ENCODE data around the gene CDH18.

The CDH18 gene

DNA sequence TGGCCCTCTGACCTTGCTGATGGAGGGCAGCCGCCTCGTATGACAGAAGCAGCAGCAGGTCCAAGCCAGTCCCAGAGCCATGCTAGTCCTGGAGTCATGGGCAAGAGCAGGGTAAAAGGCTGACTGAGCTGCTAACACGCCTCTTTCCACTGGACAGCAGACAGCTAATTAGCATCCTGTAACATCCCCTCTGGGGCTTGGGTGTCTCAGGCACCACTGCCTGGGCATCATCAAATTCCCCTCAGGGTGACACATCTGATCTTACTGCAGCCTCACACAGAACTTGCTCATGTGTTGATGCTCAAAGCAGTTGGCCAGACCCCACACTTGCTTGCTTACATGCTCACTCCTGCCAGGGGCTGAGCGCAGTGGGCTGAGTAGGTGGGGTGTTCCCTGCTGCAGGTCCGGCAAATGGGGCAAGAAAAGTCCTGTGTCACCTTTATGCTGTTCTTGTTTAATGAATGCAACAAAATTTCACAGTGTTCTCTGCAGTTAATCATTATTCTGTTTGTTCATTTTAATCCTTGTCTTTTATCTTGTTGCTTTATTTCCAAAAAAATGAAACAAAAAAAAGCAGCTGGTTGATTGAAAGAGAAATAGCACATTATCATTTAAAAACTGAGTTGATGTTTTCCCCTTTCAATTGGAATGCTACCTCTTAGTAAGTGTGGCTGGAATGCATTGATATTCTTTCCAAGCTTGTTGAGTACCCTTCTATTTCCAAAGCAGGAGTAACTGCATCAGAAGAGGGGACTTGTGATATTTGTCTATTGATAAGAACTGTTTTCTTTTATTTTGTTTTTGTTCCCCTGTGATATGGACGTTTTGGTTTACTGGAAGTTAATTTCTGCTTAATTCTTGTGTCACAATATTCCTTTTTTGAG is 254.1 kb downstream of the CDH18 start:
- DNase-seq (ENCODE audit: low spot score), result peak; percentile 4

DNA sequence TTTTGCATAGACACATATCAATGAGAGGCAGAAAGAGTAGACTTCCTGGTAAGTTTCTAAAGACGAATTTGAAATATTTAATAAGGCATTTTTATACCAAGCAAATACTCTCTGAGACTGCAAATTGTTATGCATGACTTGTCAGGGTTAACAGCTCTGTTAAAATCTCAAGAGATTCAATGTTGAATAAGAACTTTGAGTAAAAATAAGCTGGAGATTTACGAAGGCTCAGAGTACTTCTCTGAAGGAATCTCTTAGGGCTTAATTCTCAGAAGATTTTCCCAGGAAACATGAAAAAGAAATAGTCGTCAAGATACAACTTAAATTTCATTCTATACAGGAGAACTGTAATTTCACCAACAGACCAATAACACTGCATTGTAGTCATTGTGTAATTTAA is 259.4 kb downstream of the CDH18 start:
- no peak for DNase-seq (ENCODE audit: low spot score)

DNA sequence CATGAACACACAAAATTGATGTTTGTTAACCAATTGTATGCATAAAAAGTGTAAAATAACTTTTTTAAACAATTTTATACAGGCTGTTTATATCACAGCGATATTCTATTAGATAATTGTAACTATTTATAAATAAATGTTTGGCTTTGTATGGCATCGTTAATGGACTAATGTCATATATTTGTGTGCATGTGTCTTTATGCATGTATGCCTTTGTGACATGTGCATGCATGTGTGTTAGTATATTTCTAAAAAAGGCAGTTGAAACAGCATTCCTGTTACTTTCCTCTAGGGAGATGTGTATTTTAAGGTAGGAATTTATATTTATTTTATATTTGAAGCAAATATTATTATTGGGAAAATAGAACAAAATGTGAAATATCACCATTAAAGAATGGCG is 268.9 kb downstream of the CDH18 start:
- DNase-seq (ENCODE audit: low spot score), result no peak

DNA sequence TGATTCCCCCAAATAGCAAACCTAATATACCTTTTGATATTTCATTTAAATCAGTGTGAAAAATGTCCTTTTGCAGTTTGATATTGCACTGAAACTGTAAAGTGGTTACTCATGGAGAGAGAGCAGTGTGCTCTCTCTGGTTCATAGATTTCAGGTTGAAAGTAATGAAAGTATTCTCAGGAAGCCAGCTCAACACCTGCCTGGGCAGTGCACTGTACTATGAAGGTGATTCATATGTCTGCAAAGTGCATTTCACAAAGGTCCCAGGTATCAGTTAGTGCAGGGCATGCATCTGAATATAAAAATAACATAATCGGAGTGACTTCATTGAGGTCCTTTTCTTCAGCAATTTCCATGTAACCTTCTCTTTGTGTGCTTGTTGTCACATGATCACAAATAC is 274.3 kb downstream of the CDH18 start:
- peak; percentile 63 for DNase-seq (ENCODE audit: low spot score)

DNA sequence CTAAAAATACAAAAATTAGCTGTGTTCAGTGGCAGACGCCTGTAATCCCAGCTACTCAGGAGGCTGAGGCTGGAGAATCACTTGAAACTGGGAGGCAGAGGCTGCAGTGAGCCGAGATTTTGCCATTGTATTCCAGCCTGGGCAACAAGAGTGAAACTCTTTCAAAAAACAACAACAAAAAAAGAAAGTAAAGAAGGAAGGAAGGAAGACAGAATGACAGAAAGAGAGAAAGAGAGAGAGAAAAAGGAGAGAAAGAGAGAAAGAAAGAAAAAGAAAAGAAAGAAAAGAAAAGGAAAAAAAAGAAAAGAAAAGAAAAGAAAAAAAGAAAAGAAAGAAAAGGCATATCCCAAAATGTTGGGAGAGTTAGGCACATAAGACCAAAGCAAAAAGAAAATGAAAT is 278.6 kb downstream of the CDH18 start:
- no peak for DNase-seq (ENCODE audit: low spot score)

DNA sequence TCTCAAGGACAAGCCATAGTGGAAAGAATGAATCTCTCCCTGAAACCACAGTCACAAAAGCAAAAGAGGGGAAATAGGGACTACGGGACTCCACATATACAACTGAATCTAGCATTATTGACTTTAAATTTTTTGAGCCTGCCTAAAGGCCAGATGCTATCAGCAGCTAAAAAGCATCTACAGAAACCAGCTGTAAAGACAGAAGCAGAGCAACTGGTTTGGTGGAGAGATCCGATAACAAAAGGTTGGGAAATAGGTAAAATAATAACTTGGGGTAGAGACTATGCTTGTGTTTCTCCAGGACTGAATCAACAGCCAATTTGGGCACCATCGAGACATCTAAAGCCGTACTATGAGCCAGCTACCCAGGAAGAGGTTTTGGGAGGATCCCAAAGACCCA is 281.2 kb downstream of the CDH18 start:
- no peak for DNase-seq (ENCODE audit: low spot score)

DNA sequence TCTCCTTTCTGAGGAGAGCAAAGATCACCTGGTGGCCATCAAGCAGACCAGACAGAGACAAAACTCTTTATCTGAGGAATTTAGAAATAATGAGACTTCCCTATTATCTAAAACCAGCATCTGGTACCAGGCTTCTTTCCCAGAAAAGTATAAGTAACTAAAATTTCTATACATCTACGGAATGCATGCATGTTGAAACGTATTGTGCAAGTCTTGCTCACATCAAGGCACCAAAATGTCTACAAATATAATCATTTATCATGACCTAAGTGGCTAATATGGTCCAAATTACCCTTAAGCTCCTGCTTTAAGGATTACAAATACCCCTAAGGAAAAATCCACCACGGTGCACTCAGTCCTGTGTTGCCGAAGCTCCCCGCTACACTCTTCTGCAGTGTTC is 286.3 kb downstream of the CDH18 start:
- DNase-seq (ENCODE audit: low spot score), result no peak

DNA sequence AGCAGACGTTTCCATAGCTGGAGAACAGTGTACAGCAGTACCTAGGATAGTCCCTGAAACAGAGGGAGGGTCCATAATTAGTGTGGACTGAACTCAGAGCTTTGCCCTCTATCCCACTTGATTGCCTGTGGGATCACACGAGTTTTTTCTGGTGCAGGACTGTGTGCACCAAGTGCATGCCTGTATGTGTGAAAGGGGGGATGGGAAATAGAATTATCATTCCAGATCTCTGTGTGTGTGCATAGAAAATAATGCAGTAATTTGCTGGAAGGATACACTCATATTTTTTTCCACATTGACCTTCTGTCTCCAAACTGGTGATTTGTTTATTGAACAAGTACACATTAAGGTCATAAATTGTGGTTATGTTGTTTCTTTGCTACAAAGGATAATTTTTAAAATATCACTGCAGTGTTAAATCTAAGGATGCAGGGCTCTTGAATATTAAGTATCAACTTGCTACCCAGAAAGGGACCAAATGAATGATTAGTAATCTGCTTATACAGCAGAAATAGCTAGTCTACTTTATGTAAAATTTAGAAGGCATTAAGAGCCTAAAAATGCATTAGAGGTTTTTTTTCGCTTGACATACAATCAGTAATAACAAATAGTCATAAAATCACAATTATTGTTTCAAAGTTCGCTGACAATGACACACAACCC is 292.9 kb downstream of the CDH18 start:
- DNase-seq (ENCODE audit: low spot score), result no peak

DNA sequence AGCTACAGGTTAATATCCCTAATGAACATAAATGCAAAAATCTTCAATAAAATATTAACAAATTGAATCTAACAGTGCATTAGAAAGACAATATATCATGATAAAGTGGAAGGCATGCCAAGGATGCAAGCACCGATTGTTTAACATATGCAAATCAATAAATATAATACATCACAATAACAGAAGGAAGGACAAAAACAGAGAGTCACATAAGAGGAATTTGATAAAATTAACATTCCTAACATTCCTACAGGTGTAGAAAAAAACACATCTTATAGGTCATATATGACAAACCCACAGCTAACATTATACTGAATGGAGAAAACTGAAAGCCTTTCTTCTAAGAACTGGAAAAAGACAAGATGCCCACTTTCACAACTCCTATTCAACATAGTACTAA is 297.0 kb downstream of the CDH18 start:
- DNase-seq (ENCODE audit: low spot score), result no peak

DNA sequence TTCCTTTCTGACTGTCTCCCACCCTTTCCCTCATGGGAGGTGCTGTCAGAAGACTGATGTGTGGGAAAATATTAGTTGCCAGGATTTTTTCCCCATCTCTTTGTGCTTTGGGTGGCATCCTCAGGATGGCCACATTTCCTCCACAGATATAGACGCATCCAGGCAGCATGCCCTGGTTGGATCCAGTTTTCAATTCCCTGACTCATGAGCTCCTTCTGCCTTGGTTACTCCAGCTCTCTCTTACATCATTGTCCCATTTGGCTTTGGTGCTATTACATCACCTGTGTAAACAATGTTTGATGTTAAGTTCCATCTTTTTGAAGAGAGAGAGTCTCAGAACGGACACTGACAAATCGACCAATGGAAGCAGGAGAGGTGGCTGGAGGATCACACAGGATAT is 302.5 kb downstream of the CDH18 start:
- no peak for DNase-seq (ENCODE audit: low spot score)

DNA sequence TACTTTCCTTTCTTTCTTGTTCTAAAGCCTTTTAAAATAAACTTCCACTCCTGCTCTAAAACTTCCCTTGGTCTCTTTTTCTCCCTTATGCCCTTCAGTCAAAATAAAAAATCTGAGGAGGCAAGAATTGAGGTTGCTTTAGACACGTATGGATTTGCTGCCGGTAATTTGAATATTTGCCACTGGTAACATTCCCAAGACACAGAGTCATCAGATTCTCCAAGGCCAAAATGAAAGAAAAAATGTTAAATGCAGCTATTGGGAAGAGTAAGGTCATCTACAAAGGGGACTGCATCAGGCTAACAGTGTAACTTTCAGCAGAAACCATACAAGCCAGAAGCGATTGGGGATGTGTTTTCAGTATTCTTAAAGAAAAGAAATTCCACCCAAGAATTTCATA is 311.1 kb downstream of the CDH18 start:
- no peak for DNase-seq (ENCODE audit: low spot score)

DNA sequence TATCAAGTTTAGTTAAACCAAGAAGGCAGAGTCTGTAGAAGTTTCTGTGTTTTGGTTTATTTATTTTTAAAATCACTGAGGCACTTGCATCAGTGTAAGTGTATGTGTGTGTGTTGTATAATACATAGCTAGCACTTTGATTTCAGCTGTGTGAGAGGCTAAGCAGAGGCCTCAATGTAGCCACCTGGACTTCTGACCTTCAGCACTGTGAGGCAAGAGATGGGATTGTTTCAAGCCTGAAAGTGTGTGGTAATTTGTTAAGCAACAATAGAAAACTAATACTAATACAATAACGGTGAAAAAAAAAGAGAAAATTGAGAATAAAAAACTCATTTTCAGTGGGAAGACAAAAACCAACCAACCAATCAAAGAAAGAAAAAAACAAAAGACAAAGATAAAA is 327.3 kb downstream of the CDH18 start:
- DNase-seq (ENCODE audit: low spot score), result no peak

DNA sequence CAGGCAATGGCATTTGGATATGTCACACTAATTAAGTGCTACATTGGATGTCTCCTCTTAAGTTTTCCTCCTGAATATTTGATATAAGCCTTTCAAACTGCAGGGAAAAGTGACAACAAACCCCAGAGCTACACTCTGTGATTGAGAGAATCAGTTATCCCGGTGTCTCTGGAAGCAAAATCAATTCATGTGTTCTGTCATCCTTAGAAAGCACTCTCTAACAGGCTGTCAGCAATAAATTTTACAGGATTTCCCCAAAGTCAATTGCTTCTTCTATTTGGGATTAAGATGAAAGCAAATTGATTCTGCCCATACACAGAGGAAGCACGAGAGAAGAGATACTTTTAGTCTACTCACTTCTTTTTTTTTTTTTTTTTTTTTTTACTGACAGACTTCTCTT is 332.4 kb downstream of the CDH18 start:
- DNase-seq (ENCODE audit: low spot score), result no peak

DNA sequence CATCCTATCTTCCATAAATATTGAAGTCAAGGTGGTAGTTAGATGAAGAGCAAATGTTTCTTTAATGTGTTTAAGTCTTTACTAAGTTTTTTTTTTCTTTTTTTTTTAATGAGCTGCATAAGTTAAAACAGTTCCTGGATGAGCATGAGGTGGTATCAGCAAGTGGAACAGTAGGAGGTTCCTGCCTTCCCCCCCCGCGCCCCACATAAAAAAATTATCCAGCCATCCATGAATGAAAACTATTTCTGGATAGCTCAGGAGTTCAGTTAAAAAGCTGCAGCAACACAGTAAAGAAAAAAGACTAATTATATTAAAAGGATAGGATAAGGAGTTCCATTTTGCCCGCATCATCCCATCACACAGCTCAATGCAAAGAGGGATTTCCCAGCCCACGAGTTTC is 349.5 kb downstream of the CDH18 start:
- DNase-seq (ENCODE audit: low spot score), result no peak

DNA sequence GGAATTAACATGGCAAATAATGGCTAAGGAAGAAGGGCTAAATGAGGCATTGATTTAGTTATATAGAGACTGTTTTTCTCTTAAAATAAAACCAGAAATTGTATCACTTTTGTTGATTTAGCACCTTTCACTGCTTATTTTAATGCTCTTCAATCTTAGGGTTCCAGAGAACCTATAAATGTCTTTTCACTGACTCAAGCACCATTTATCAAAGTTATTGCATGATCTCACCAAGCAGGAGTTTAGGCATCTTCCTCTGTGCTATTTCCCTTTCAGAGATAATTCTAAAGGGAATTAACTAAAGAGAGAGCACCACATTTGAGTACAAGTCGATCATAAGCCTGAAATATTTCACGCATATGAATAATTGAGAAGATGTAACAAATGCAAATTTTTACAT is 357.1 kb downstream of the CDH18 start:
- DNase-seq (ENCODE audit: low spot score), result no peak

DNA sequence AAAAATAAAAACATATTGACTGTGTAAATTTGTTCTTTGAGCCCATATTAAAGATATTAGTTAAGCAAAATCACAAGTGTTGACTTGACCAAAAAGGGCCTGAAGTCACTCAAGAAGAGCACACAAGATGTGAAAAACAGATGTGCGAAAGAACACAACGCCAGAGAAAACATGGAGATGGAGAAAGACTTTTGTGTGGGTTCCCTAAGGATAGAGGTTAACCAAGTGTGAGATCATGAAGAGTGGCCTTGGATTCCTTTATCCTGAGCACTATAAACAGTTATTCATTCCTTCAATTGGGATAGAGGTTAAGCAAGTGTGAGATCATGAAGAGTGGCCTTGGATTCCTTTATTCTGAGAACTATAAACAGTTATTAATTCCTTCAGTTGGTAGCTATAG is 361.8 kb downstream of the CDH18 start:
- DNase-seq (ENCODE audit: low spot score), result no peak

DNA sequence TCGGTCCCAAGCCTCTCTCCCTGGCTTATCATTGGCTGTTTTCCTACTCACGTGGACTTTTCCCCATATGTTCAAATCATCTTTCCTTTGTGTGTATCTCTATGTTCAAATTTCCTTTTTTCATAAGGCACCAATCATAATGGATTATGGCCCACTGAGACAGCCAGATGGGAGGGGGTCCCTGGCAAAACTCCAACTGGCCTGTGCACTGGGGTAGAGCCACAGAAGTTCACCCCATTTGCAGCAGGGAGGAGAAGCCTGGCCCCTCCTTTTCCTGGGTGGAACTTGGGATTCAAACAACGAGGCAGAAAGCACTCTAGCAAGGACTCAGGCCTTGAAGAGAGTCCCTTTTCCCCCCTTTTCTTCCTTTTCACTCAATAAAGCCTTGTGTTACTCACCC is 362.4 kb downstream of the CDH18 start:
- no peak for DNase-seq (ENCODE audit: low spot score)

DNA sequence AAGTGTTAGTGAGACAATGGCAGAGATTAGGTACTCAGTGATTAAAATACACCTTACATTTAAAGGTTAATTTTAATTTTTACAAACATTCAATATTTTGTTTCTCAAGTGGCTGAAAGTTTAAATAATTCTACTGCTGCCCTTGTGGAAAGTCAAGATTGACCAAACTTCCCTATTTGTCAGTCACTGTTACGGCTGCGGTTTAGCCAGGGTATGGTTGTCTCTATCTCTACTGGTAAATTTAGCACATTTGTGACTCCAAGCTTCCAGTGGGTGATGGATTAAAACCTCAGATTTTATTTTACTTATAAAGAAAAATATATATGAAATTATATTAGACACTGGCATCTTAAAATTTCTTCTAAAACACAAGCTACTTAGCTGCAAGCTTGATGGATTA is 368.4 kb downstream of the CDH18 start:
- DNase-seq (ENCODE audit: low spot score), result no peak

DNA sequence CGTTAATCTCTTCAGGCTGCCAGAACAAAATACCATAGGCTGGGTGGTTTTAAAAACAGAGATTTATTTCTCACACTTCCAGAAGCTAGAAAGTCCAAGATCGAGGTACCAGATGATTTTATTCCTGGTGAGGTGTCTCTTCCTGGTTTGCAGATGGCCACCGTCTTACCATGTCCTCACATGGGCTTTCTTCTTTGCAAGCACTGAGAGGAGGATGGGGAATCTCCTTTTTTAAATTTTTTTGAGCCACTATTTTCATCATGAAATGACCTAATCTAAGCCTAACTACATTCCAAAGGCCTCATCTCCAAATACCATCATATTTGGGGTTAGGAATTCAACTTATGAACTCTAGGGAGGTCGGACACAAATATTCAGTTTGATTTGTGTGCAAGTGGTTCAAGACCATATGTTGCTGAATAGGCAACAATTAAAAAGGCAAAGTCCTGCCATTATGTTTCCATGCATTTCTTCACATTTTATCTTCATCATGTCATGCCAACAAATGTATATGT is 371.2 kb downstream of the CDH18 start:
- DNase-seq (ENCODE audit: low spot score), result no peak

DNA sequence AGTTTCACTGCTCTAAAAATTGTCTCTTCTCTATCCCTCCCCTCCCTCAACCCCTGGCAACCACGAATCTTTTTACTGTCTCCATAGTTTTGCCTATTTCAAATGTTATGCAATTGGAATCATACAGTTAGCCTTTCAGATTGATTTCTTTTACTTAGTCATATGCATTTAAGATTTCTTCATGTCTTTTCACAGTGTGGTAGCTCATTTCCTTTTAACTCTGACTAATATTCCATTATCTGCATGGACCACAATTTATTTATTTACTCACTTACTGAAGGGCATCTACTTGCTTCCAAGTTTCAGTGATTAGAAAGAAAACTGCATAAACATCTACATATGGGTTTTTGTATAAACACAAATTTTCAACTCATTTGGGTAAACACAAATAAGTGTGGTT is 372.3 kb downstream of the CDH18 start:
- no peak for DNase-seq (ENCODE audit: low spot score)

DNA sequence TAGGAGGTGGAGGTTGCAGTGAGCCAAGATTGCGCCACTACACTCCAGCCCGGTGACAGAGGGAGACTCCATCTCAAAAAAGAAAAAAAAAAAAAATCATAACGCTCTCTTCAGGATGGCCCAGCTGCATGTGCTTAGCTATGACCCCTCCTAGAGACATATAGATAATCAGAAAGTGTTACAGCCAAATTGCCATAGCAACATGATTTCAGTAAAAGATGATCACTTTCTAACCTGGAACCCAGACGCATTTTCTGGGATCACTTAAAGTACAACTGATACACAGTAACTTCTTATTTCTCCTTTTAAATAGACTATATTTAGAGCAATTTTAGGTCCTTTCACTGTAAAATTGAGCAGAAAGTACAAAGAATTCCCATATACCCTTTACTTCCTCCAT is 372.9 kb downstream of the CDH18 start:
- no peak for DNase-seq (ENCODE audit: low spot score)

DNA sequence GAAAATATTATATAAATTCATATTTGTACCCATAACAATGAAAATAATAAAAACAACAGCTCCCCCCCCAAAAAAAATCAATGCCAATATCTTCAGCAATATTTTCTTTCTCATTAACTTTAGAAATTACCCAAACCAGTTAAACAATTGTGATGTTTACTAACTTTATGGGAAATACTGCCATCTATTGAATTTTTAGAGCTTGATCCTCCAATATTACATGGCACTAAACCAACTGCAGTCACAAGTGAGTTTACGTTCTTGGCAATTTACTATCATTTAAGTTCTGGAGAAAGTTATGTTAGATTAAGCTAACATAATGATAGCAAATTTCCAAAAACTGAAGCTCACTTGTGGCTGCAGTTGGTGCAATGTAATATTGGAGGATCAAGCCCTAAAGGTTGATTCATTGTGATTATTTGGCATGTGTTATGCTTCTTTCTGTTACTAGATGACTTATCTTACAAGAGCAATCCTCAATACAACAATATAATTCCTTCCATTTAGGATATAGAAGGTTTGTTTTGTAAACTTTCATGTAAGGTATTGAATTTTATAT is 379.5 kb downstream of the CDH18 start:
- peak; percentile 14 for DNase-seq (ENCODE audit: low spot score)

DNA sequence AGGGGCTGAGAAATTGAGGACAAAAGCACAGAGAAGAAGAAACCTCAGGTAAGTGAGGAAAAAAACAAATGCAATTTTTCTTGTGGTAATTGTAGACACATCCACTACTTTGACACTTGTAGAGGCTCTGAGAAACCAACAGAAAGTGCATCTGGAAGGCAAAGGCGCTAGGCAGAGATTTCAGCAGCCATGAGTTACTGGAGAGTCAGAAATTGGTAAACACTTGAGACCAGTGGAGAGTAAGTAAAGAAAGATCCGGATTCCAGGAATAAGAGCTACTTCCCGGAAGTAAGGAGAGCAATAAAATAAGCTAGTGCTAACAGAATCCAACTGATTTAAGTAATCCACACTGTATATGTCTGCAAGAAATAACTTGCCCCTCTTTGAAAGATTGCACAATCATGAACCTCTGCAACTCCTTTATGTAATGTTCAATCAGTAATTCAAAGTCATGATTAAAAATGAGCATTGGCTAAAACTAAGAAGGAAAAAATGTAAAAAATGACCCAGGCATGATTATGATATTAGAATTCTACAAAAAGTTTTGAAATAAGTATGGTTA is 382.1 kb downstream of the CDH18 start:
- no peak for DNase-seq (ENCODE audit: low spot score)

Measured in kidney tubule cell (primary cell).